MM.1S (cell line): ENCODE data around the gene GRIK1.

Experiments used
- DNase-seq: peaks from one replicate; pipeline ENCODE4 v3.0.0-alpha.2; 2015
- H2AFZ ChIP-seq: fragments of 300-600 bp; sonication (generic); 2 replicates; pipeline ENCODE4 v1.6.0; 2016; ENCODE audit warnings: antibody characterized with exemption, low read length
- H3F3A ChIP-seq: fragments of 300-600 bp; sonication (generic); 2 replicates; pipeline ENCODE4 v1.6.1; 2016; ENCODE audit warnings: mild to moderate bottlenecking, antibody characterized with exemption, low read length, moderate library complexity, mixed read lengths; ENCODE audit not compliant: insufficient read depth
- H3K27ac ChIP-seq: fragments of 300-600 bp; sonication (generic); 2 replicates; pipeline ENCODE4 v1.5.1; 2016; ENCODE audit warnings: mild to moderate bottlenecking, low read length
- H3K27me3 ChIP-seq: fragments of 300-600 bp; sonication (generic); replicated peaks from 2 replicates; pipeline ENCODE4 v1.6.0; 2016; ENCODE audit warnings: low read length; ENCODE audit not compliant: insufficient read depth
- H3K36me3 ChIP-seq: fragments of 300-600 bp; sonication (generic); replicated peaks from 2 replicates; pipeline ENCODE4 v1.6.1; 2016; ENCODE audit warnings: mild to moderate bottlenecking, low read length, mixed read lengths; ENCODE audit not compliant: insufficient read depth
- H3K4me1 ChIP-seq: fragments of 300-600 bp; sonication (generic); 2 replicates; pipeline ENCODE4 v1.6.1; 2016; ENCODE audit warnings: low read length, mixed read lengths
- H3K4me2 ChIP-seq: fragments of 300-600 bp; sonication (generic); 2 replicates; pipeline ENCODE4 v1.6.0; 2016; ENCODE audit warnings: low read depth, low read length
- H3K4me3 ChIP-seq: fragments of 300-600 bp; sonication (generic); 2 replicates; pipeline ENCODE4 v1.5.1; 2016; ENCODE audit warnings: low read length, mixed read lengths
- H3K79me2 ChIP-seq: fragments of 300-600 bp; sonication (generic); 2 replicates; pipeline ENCODE4 v1.6.1; 2016; ENCODE audit warnings: mixed run types, low read length, mixed read lengths
- H3K9ac ChIP-seq: fragments of 300-600 bp; sonication (generic); 2 replicates; pipeline ENCODE4 v1.6.1; 2016; ENCODE audit warnings: low read length, mixed read lengths
- H3K9me2 ChIP-seq: fragments of 300-600 bp; sonication (generic); replicated peaks from 2 replicates; pipeline ENCODE4 v1.6.1; 2016; ENCODE audit warnings: mild to moderate bottlenecking, low read length, mixed read lengths; ENCODE audit not compliant: insufficient read depth
- H3K9me3 ChIP-seq: fragments of 300-600 bp; sonication (generic); replicated peaks from 2 replicates; pipeline ENCODE4 v1.6.1; 2016; ENCODE audit warnings: mild to moderate bottlenecking, low read length, mixed read lengths; ENCODE audit not compliant: insufficient read depth
- H4K20me1 ChIP-seq: fragments of 300-600 bp; sonication (generic); 2 replicates; pipeline ENCODE4 v1.6.1; 2016; ENCODE audit warnings: mild to moderate bottlenecking, low read length, moderate library complexity, mixed read lengths; ENCODE audit not compliant: insufficient read depth
- CTCF ChIP-seq: fragments of 300-600 bp; sonication (generic); IDR thresholded peaks from 2 replicates; pipeline ENCODE4 v1.5.1; 2016; ENCODE audit warnings: antibody characterized with exemption, low read length, mixed read lengths
- EZH2 ChIP-seq: fragments of 300-600 bp; sonication (generic); optimal IDR thresholded peaks from 2 replicates; pipeline ENCODE3; 2017; ENCODE audit warnings: low read depth, mild to moderate bottlenecking, antibody characterized with exemption, low read length, mixed read lengths
- EZH2phosphoT487 ChIP-seq: fragments of 300-600 bp; sonication (generic); IDR thresholded peaks from 2 replicates; pipeline ENCODE4 v1.6.1; 2018; ENCODE audit warnings: antibody characterized with exemption, low read length

GRIK1 gene

GRCh38 chr21:29715089-29715488 is 224.7 kb downstream of the GRIK1 start:
- Histone ChIP-seq H3K4me2 (no peak overlapping the region), H3F3A (no peaks in the 10 kb centered on the region), H2AFZ (no peak overlapping the region), H4K20me1 (no peaks in the 10 kb centered on the region), H3K9me3 (no peaks in the 10 kb centered on the region), H3K79me2 (no peaks in the 10 kb centered on the region), H3K9me2 (no peaks in the 10 kb centered on the region), H3K27ac (no peak overlapping the region), H3K27me3 (no peaks in the 10 kb centered on the region), H3K36me3 (no peaks in the 10 kb centered on the region), H3K4me3 (no peak overlapping the region), H3K4me1 (no peaks in the 10 kb centered on the region), H3K9ac (no peak overlapping the region)
- TF ChIP-seq EZH2phosphoT487 (no peak), EZH2 (no peak), CTCF (no peak)
- DNase-seq, result no peak

DNA sequence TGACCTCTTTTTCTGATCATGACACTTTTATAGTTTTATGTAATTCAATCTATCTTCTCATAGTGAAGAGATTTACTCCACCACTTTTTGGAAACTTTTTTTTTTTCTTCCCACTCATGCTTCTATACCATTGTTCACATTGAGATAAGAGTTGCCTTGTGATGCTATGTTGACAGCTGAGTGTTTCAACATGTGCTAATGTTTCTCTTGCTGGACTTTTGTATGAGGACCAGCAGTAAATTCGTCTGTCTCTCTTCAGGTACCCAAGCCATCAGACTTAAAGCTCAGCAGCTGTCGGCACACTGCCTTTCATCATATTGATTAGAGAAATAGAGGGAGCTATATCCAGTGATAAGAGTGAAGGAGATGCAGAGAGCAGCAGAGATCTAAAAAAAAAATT is 227.0 kb downstream of the GRIK1 start:
- Histone ChIP-seq H2AFZ (no peak overlapping the region), H3F3A (no peaks in the 10 kb centered on the region), H3K9me2 (no peaks in the 10 kb centered on the region), H3K79me2 (no peaks in the 10 kb centered on the region), H4K20me1 (no peaks in the 10 kb centered on the region), H3K4me1 (no peaks in the 10 kb centered on the region), H3K9me3 (no peaks in the 10 kb centered on the region), H3K27me3 (no peaks in the 10 kb centered on the region), H3K36me3 (no peaks in the 10 kb centered on the region), H3K4me2 (no peak overlapping the region), H3K9ac (no peak overlapping the region), H3K27ac (no peak overlapping the region), H3K4me3 (no peak overlapping the region)
- no peak for DNase-seq
- TF ChIP-seq EZH2 (no peak), EZH2phosphoT487 (no peak), CTCF (no peak)

DNA sequence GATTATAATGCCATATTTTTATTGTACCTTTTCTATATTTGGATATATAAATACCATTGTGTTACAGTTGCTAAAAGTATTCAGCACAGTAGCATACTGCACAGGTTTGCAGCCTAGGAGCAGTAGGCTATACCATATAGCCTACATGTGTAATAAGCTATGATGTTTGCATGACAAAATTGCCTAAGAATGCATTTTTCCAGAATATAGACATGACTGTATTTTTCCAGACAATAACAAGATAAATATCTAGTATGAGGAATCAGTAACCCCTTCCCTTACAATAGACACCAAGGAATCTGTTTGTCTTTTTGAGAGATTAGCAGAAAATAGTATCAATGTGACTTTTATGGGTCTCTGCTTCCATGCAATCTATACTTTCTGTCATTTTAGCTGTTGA is 228.6 kb downstream of the GRIK1 start:
- H3K4me2 ChIP-seq, result no peak overlapping the region
- H3K36me3 ChIP-seq, result no peaks in the 10 kb centered on the region
- H3K4me3 ChIP-seq, result no peak overlapping the region
- no peaks in the 10 kb centered on the region for H3K27me3 ChIP-seq
- no peaks in the 10 kb centered on the region for H3K79me2 ChIP-seq
- H3K9me2 ChIP-seq, result no peaks in the 10 kb centered on the region
- H3K27ac ChIP-seq, result no peak overlapping the region
- TF ChIP-seq CTCF (no peak), EZH2 (no peak), EZH2phosphoT487 (no peak)
- DNase-seq, result no peak
- no peaks in the 10 kb centered on the region for H3K4me1 ChIP-seq
- no peaks in the 10 kb centered on the region for H4K20me1 ChIP-seq
- no peaks in the 10 kb centered on the region for H3F3A ChIP-seq
- H3K9ac ChIP-seq, result no peak overlapping the region
- H3K9me3 ChIP-seq, result no peaks in the 10 kb centered on the region
- H2AFZ ChIP-seq, result no peak overlapping the region

GRCh38 chr21:29710498-29710897 is 229.3 kb downstream of the GRIK1 start:
- H3K27ac ChIP-seq, result no peak overlapping the region
- H3K4me2 ChIP-seq, result no peak overlapping the region
- no peak overlapping the region for H2AFZ ChIP-seq
- TF ChIP-seq EZH2 (no peak), CTCF (no peak), EZH2phosphoT487 (no peak)
- H3K27me3 ChIP-seq, result no peaks in the 10 kb centered on the region
- H3K4me3 ChIP-seq, result no peak overlapping the region
- H3K9me3 ChIP-seq, result no peaks in the 10 kb centered on the region
- no peaks in the 10 kb centered on the region for H3K36me3 ChIP-seq
- no peaks in the 10 kb centered on the region for H3K4me1 ChIP-seq
- no peaks in the 10 kb centered on the region for H3K9me2 ChIP-seq
- H3K79me2 ChIP-seq, result no peaks in the 10 kb centered on the region
- H4K20me1 ChIP-seq, result no peaks in the 10 kb centered on the region
- no peak for DNase-seq
- no peaks in the 10 kb centered on the region for H3F3A ChIP-seq
- no peak overlapping the region for H3K9ac ChIP-seq
